NCI-H187 (cell line): Measurements from ENCODE around the gene TRIM32.

Experiments used
- DNase-seq, 2 experiments: peaks; one replicate each; lab custom pipeline; 2025; lab: John Stamatoyannopoulos, UW

The TRIM32 gene

GRCh38 chr9:116687074-116687753 lies at the start of gene TRIM32:
Gene TRIM32, plus strand, starts transcription at chr9:116687305. Its CDS starts 10,438 bp downstream, at chr9:116697743.
- DNase-seq = peak; percentile 35 to 75

GRCh38 chr9:116639251-116639741 lies 47.8 kb upstream of the TRIM32 start:
- DNase-seq = no peak

DNA sequence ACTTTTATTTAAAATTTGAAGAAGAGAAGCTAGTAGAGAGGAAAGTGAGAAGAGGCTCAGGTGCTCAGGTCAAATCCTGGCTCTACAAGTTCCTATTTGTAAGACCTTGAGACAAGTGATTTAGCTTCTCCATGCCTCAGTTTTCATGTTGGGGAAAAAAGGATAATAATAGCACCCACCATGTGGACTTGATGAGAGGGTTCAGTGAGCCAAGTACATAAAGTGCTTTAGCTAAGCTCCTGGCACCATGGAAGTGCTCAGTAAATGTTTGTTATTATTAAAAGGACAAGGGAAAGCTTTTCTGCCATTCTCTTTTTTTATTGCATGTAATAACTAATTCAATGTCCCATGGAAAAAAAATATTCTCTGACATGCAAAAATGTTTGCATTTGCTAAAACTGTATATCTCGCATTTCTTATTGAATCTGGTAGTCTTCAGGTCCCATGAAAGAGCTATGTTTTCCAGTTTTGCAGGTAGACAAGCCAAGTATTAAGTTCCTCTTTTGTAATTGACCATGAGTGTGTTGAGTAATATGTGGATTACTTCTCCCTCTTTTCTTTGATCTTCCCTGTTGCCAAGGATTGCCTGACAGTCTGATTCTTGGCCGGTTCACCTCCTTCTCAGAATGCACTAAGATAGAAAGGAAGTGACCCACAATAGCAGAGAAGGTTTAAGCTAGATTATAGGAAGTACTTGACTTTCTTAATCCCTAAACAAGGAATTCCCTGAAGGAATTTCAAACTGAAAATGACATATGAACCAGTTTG lies 45.6 kb upstream of the TRIM32 start:
- DNase-seq = no peak

DNA sequence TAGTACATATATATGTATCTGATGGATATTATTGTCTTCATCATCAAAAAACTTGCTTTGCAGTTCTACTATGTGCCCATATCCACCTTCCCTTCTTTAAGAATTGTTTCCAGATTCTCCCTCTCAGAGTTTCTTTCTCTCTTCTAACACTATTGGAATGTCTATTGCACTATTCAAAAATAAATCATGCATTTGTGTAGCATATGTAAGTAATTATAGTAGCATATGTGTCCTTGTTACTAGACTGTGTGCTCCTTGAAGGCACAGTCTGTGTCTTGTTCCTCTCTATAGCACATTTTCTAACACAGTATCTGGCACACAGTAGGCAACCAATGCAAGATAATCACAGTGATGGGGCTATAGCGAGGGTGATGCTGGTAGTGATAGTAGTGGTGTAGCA lies 43.4 kb upstream of the TRIM32 start:
- no peak for DNase-seq

GRCh38 chr9:116644091-116644688 lies 42.9 kb upstream of the TRIM32 start:
- DNase-seq = no peak

DNA sequence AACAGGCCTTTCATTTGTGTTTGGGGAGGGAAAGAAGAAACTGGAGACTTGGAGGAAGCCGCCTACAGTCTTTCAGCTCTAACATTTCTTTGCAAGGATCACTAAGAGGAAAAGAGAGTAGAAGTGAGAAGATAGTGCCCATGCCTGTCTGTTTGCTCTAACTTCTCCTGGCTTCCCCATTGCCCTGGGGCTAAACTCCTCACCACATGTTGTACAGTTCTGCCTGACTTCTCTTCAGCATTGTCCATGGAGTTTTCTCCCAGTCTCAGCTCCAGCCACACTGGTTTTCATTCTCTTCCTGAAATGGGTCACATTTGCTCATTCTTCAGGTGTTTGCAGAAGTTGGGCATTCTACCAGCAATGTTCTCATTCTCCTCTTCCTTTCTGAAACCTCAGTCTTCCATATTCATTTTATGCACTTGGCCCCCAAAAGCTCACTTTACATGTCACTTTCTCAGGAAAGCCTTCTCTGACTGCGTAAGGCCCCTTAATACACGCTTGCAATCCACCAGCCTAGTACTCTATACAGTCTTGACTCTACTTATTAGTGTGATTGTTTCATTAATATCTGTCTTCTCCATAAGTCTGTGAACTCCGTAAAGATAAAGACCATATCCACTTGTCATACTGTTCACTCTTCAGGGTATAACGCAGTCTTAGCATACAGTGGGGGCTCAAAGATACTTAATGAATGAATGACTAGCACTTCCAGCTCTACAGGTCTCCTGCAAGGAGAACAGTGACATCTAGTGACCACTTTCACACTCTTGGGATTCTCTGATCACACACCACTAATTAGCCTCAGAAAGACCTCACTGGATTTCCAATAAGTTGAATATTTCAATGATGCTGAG lies 40.2 kb upstream of the TRIM32 start:
- DNase-seq = no peak

GRCh38 chr9:116647515-116647809 lies 39.6 kb upstream of the TRIM32 start:
- no peak for DNase-seq

GRCh38 chr9:116653348-116654058 lies 33.6 kb upstream of the TRIM32 start:
- DNase-seq = no peak

GRCh38 chr9:116654059-116654355 lies 33.1 kb upstream of the TRIM32 start:
- no peak for DNase-seq

- no peak for DNase-seq
These were observed 30.6 kb upstream of the TRIM32 start for GRCh38 chr9:116656501-116656971.

DNA sequence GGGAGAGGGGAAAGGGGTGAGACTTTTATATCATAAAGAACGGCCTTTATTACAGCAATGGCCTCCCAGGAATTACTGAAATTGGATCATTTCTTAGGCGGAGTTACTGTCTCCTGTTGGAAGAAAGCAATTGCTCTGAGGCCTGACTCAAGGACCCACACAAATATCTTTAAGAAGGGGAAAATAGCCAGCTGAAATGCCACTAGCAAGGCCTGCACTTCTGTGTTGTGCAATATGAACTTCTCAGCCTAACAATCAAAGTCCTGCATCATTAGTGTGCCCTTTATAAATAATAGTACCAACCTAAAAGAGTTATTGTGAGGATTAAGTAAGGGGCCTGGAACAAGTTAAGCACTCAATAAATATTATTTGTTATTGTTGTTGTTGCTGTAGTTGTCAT lies 30.1 kb upstream of the TRIM32 start:
- DNase-seq = no peak

DNA sequence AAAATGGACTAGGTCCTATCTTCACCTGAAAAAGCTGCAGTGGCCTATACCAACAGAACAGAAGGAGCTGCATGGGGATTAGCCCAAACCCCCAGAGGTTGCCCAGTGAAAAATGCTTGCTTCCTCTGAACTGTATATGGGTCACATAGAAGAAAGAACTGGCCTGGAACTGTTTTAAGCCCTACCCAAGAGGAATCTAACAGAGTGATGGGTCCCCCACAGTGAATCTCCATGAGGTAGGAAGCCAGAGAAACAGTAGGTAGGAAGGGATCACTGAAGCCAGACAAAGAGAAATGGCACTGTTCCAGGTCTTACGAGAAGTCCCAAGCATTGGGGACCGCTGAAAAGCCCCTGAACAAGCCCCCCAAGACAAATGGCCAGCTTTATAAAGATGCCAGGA lies 28.8 kb upstream of the TRIM32 start:
- DNase-seq = no peak

DNA sequence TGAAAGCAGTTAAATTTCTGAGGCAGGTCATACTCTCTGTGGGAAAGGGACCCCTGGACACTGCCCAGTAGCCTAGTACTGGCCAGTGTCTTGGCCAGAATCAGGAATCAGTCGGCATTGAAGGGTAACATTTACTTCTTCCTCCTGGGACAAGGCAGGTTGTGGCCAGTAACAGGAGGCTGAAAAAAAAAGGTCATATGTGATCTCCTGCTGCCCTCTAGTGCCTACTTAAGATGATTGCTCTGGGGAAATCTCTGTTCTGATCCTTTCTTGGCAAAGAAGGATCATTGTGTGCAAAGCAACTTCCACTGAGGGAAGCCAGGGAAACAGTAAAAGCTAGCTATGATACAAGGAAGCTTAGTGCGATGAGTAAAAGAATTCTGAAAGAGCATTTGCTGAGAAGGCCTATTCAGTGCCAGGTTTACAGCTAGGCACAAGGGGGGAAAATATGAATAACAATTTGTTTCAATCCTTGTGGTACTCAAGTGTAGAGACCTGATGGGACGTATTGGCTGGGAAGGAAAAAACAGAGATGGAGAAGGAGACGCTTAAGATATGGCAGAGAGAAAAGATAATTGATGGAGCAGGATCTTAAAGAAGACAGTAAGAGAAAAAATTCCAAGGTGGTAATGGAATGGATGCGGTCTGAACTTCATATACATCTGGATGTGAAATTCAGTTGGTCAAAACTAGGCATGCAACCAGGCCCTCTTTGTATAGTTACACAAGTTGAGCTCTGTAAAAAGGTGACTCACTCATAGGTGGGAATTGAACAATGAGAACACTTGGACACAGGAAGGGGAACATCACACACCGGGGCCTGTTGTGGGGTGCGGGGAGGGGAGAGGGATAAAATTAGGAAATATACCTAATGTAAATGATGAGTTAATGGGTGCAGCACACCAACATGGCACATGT lies 25.8 kb upstream of the TRIM32 start:
- peak in 1 of 2 experiments; percentile 4 for DNase-seq

- no peak for DNase-seq
These were observed 24.3 kb upstream of the TRIM32 start for GRCh38 chr9:116662646-116663310.

DNA sequence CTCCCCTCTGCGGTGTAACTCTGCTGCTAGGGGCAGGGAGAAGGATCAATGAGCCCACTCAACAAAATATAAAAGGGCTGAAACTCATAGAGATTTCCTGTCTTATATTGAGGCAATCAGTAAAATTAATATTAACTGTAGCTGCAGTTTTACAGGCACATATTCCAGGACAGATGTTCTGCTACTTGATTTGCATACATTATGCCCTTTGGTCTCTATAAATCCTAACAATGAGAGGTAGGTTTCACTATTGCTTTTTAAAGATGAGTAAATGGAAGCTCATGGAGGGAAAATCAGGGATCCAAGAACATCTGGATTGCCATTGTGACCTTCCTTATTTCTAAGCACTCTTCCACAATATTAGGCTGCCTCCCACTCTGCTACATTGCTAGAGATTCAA lies 23.5 kb upstream of the TRIM32 start:
- no peak for DNase-seq

DNA sequence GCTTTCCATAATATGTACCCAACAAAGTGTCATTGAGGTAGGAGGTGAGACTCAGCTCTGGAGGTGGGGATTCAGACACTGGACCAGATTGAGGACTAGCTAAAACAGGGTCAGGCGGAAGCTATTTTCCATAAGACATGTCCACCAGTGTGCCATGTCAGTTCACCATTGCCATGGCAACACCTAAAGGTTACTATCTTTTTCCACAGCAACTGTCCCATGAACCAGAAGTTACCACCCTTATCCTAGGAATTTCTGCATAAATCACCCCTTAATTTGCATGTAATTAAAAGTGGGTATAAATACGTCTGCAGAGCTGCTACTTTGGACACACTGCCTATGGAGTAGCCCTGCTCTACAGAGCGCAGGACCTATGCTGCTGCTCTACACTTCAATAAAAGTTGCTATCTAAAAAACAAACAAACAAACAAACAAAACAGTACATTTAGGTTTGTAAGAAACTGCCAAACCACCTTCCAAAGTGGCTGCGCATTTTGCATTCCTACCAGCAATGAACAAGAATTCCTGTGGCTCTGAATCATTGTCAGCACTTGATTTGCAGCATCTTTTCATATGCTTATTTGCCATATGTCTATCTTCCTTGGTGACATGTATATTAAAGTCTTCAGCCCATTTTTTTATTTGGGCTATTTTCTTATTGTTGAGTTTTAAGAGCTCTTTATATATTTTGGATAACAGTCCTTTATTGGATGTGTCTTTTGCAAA lies 18.0 kb upstream of the TRIM32 start:
- DNase-seq = no peak

GRCh38 chr9:116671605-116672004 lies 15.5 kb upstream of the TRIM32 start:
- DNase-seq = no peak

- no peak for DNase-seq
These were observed 13.7 kb upstream of the TRIM32 start for GRCh38 chr9:116673375-116673774.

DNA sequence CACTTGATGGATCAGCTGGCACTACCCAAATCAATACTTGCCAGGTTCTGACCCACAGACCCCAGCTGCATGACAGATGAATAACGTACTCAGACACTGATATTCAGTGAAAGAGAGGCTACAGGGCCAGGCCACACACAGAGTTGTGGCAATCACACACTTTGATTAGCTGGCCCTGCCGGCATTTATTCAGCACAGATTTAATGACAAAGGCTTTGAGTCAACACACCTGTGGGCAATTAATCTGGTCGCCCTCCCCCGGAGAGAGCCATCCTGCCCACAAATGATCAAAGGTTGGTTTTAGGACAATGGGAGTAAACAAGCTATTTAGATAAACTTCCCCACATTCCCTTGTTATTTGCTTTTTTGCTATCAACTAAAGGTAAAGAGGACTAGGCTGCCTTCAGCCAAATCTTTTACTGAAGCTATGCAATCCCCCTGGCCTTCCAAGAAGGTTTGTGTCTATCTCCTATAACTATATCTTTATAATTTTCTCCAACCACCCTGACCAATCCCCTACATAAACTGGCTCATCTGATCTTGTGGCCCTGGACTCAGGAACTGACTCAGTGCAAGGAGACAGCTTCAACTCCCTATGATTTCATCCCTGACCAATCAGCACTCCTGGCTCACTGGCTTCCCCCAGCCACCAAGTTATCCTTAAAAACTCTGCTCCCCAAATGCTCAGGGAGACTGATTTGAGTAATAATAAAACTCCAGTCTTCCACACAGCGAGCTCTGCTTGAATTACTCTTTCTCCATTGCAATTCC lies 12.7 kb upstream of the TRIM32 start:
- no peak for DNase-seq
